ENCODE data around the gene SCN1A. TPM values are rescaled to one million over a fixed set of nuclear protein-coding genes. Genes with fewer than 3 reads are reported as not detected.
A peak's percentile ranks its signal among the peaks of the same experiment; 100 is the strongest.

Gene SCN1A
- total and polyA plus RNA-seq, 2 of the 13 experiments (the other 11 are each of a cell fraction or from before 2014, with no cell fraction given), result 19.9 to 39.4 TPM

DNA sequence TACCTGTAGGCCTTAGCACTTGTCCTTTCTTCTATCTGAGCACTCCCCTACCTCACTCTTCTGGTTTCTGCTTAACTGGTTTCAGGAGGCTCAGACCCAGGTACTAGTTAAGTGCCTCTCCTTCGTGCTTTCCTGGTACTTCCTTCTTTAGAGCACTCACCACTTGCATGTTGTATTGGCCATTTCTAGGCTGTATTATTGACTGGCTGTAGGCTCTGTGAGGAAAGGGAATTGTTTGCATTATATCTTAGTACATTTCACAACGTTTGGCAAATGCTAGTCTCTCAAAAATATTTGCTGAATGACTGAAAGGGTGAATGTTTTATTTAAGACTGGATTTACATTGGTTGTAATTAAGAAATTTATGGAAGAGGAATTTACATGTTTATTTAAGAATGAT lies 36.0 kb upstream of the SCN1A start:
- Histone ChIP-seq H4K20me1 (ENCODE audit: insufficient read depth, low read length) (no peaks in the 10 kb centered on the region), H3K27me3 (ENCODE audit: control insufficient read depth in 1 of 2, insufficient read depth in 2 of 2, low read length in 2 of 2) (no peaks in the 10 kb centered on the region), H2AFZ (ENCODE audit: low read length) (peak overlapping the region; percentile 74), H3K79me2 (ENCODE audit: insufficient read depth, low read length) (no peaks in the 10 kb centered on the region), H3K9me3 (ENCODE audit: low read length) (no peaks in the 10 kb centered on the region), H3K27ac (ENCODE audit: extremely low read length, insufficient read depth, low read length) (peak overlapping the region; percentile 46), H3K4me2 (ENCODE audit: low read depth, low read length) (no peak overlapping the region), H3K36me3 (replicated peaks in 1 of 2; ENCODE audit: control insufficient read depth in 1 of 2, insufficient read depth in 2 of 2, low read length in 2 of 2) (no peaks in the 10 kb centered on the region), H3K4me1 (ENCODE audit: insufficient read depth, low read length) (peaks cover 37% of the 10 kb centered on the region), H3K4me3 (replicated peaks in 1 of 3; ENCODE audit: insufficient read depth in 1 of 3, low read depth in 2 of 3, low read length in 3 of 3) (no peak overlapping the region), H3K9ac (ENCODE audit: insufficient read depth, low read depth, low read length) (no peak overlapping the region)
- intact Hi-C loops (cut with micrococcal nuclease; ENCODE audit: unreplicated experiment) (no loop called here), in situ Hi-C loops (cut with HindIII; ENCODE audit: extremely low pct_ligation_motif_present, low pct_unique_long_range_greater_than_20kb) (no loop called here)
- FAIRE-seq (no peak), ATAC-seq (peak; percentile 95), DNase-seq (ENCODE audit: low spot score) (peak; percentile 76)
- 31% methylated on average over 2 of the region's 2 CpGs for WGBS (ENCODE audit: low lambda C conversion rate)
- ChIA-PET POLR2A (interaction anchor here (1.2 to 3.1 kb wide), 3 partner anchors 9 to 211 kb away, joined by 3 to 15 read pairs (median 8); no protein-coding TSS in a partner anchor), CTCF (ENCODE audit: low intra/inter-chr PET ratio, low total read pairs) (no interaction called here)
- no TSS peak for BruUV-seq (replicated peaks)
- TF ChIP-seq GATAD1 (CRISPR knock-in tag; IDR thresholded peaks at IDR 0.05) (no peak), ZBTB34 (CRISPR knock-in tag; IDR thresholded peaks at IDR 0.05) (no peak), ZSCAN25 (CRISPR knock-in tag; IDR thresholded peaks at IDR 0.05) (no peak), EHMT2 (IDR thresholded peaks at IDR 0.05; ENCODE audit: borderline replicate concordance, low read depth, low read length) (no peak; the same call in 1 of the 2 replicates), ZNF7 (CRISPR knock-in tag; IDR thresholded peaks at IDR 0.05) (no peak), DPF2 (CRISPR knock-in tag; IDR thresholded peaks at IDR 0.05; ENCODE audit: borderline replicate concordance, low read depth) (0 out of 2 replicates have a peak, but pooled peaks have one; percentile 42), HIVEP1 (CRISPR knock-in tag; IDR thresholded peaks at IDR 0.05) (no peak)
- TF ChIP-seq, protein P1, sequence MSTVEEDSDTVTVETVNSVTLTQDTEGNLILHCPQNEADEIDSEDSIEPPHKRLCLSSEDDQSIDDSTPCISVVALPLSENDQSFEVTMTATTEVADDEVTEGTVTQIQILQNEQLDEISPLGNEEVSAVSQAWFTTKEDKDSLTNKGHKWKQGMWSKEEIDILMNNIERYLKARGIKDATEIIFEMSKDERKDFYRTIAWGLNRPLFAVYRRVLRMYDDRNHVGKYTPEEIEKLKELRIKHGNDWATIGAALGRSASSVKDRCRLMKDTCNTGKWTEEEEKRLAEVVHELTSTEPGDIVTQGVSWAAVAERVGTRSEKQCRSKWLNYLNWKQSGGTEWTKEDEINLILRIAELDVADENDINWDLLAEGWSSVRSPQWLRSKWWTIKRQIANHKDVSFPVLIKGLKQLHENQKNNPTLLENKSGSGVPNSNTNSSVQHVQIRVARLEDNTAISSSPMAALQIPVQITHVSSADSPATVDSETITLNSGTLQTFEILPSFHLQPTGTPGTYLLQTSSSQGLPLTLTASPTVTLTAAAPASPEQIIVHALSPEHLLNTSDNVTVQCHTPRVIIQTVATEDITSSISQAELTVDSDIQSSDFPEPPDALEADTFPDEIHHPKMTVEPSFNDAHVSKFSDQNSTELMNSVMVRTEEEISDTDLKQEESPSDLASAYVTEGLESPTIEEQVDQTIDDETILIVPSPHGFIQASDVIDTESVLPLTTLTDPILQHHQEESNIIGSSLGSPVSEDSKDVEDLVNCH (CRISPR knock-in tag; IDR thresholded peaks at IDR 0.05), result no peak
- TF ChIP-seq, protein P2, sequence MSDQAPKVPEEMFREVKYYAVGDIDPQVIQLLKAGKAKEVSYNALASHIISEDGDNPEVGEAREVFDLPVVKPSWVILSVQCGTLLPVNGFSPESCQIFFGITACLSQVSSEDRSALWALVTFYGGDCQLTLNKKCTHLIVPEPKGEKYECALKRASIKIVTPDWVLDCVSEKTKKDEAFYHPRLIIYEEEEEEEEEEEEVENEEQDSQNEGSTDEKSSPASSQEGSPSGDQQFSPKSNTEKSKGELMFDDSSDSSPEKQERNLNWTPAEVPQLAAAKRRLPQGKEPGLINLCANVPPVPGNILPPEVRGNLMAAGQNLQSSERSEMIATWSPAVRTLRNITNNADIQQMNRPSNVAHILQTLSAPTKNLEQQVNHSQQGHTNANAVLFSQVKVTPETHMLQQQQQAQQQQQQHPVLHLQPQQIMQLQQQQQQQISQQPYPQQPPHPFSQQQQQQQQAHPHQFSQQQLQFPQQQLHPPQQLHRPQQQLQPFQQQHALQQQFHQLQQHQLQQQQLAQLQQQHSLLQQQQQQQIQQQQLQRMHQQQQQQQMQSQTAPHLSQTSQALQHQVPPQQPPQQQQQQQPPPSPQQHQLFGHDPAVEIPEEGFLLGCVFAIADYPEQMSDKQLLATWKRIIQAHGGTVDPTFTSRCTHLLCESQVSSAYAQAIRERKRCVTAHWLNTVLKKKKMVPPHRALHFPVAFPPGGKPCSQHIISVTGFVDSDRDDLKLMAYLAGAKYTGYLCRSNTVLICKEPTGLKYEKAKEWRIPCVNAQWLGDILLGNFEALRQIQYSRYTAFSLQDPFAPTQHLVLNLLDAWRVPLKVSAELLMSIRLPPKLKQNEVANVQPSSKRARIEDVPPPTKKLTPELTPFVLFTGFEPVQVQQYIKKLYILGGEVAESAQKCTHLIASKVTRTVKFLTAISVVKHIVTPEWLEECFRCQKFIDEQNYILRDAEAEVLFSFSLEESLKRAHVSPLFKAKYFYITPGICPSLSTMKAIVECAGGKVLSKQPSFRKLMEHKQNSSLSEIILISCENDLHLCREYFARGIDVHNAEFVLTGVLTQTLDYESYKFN (CRISPR knock-in tag; conservative IDR thresholded peaks at IDR 0.05), result peak; percentile 63
- TF ChIP-seq, protein P3, sequence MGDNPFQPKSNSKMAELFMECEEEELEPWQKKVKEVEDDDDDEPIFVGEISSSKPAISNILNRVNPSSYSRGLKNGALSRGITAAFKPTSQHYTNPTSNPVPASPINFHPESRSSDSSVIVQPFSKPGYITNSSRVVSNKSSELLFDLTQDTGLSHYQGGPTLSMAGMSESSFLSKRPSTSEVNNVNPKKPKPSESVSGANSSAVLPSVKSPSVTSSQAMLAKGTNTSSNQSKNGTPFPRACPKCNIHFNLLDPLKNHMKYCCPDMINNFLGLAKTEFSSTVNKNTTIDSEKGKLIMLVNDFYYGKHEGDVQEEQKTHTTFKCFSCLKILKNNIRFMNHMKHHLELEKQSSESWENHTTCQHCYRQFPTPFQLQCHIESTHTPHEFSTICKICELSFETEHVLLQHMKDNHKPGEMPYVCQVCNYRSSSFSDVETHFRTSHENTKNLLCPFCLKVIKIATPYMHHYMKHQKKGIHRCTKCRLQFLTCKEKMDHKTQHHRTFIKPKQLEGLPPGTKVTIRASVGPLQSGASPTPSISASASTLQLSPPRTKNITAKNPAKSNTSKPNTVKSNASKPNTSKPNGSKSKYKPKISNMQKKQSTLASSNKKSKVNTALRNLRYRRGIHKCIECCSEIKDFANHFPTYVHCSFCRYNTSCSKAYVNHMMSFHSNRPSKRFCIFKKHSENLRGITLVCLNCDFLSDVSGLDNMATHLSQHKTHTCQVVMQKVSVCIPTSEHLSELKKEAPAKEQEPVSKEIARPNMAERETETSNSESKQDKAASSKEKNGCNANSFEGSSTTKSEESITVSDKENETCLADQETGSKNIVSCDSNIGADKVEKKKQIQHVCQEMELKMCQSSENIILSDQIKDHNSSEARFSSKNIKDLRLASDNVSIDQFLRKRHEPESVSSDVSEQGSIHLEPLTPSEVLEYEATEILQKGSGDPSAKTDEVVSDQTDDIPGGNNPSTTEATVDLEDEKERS (CRISPR knock-in tag; IDR thresholded peaks at IDR 0.05), result no peak
- TF ChIP-seq, protein P4, sequence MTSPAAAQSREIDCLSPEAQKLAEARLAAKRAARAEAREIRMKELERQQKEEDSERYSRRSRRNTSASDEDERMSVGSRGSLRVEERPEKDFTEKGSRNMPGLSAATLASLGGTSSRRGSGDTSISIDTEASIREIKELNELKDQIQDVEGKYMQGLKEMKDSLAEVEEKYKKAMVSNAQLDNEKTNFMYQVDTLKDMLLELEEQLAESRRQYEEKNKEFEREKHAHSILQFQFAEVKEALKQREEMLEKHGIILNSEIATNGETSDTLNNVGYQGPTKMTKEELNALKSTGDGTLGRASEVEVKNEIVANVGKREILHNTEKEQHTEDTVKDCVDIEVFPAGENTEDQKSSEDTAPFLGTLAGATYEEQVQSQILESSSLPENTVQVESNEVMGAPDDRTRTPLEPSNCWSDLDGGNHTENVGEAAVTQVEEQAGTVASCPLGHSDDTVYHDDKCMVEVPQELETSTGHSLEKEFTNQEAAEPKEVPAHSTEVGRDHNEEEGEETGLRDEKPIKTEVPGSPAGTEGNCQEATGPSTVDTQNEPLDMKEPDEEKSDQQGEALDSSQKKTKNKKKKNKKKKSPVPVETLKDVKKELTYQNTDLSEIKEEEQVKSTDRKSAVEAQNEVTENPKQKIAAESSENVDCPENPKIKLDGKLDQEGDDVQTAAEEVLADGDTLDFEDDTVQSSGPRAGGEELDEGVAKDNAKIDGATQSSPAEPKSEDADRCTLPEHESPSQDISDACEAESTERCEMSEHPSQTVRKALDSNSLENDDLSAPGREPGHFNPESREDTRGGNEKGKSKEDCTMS (CRISPR knock-in tag; conservative IDR thresholded peaks at IDR 0.05), result no peak
